ENCODE measurements around the gene DGUOK.

GRCh38 chr2:73877071-73877802 lies 49.4 kb upstream of the DGUOK start:
- TF ChIP-seq FOXK2 (IDR thresholded peaks at IDR 0.05) (no peak), FOXA1 (IDR thresholded peaks at IDR 0.05) (no peak), ELF4 (IDR thresholded peaks at IDR 0.05) (no peak), ARNT (IDR thresholded peaks at IDR 0.05) (no peak), FOXM1 (IDR thresholded peaks at IDR 0.05; ENCODE audit: borderline replicate concordance) (no peak), SP1 (IDR thresholded peaks at IDR 0.05) (no peak), PKNOX1 (IDR thresholded peaks at IDR 0.05) (no peak), BHLHE40 (IDR thresholded peaks at IDR 0.05; ENCODE audit: borderline replicate concordance) (no peak), TARDBP (IDR thresholded peaks at IDR 0.05) (no peak), NFRKB (IDR thresholded peaks at IDR 0.05) (no peak), SUZ12 (IDR thresholded peaks at IDR 0.05) (no peak), ZNF384 (IDR thresholded peaks at IDR 0.05) (no peak), CTBP1 (IDR thresholded peaks at IDR 0.05; ENCODE audit: borderline replicate concordance) (no peak)
